GM12872 (cell line): ENCODE results near the gene CDH23.

Experiments
- TF ChIP-seq, protein P1 (sequence below): IDR thresholded peaks from 3 replicates; pipeline ENCODE4 v1.5.1; 2011; ENCODE audit warnings: low read depth, mild to moderate bottlenecking, low read length, moderate library complexity; ENCODE audit not compliant: insufficient read depth

Gene CDH23

DNA sequence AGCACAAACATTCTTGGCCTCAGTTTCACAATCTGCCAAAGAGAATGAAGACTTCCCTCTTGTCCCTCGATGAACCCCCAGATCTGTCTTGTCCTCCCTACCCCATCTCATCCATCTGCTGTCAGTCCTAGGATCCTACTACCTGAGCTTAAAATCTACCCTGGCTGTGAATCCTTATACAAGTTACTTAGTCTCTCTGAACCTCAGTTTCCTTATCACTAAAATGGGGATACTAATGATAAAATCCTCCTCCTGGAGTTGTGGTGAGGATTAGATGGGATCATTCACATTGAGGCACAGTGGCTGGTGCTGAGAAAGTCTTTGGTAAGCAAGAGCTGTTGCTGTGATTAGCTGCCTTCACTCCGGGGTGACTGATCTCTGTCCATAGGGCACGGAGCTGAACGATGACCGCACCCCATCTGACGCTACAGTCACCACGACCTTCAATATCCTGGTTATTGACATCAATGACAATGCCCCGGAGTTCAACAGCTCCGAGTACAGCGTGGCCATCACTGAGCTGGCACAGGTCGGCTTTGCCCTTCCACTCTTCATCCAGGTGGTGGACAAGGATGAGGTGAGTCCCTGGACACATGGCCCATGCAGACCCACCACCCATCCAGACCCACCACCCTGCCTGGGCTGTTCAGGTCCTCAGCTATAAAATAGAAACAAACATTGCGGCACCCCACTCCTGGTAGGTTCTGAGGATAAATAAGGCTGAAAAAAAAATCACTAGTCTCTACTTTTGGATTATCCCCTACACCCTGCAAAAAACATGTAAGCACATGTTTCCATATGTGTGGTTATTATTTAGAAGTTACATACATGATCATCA, 220.3 kb downstream of the CDH23 start:
- TF ChIP-seq, protein P1, sequence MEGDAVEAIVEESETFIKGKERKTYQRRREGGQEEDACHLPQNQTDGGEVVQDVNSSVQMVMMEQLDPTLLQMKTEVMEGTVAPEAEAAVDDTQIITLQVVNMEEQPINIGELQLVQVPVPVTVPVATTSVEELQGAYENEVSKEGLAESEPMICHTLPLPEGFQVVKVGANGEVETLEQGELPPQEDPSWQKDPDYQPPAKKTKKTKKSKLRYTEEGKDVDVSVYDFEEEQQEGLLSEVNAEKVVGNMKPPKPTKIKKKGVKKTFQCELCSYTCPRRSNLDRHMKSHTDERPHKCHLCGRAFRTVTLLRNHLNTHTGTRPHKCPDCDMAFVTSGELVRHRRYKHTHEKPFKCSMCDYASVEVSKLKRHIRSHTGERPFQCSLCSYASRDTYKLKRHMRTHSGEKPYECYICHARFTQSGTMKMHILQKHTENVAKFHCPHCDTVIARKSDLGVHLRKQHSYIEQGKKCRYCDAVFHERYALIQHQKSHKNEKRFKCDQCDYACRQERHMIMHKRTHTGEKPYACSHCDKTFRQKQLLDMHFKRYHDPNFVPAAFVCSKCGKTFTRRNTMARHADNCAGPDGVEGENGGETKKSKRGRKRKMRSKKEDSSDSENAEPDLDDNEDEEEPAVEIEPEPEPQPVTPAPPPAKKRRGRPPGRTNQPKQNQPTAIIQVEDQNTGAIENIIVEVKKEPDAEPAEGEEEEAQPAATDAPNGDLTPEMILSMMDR = no peak

DNA sequence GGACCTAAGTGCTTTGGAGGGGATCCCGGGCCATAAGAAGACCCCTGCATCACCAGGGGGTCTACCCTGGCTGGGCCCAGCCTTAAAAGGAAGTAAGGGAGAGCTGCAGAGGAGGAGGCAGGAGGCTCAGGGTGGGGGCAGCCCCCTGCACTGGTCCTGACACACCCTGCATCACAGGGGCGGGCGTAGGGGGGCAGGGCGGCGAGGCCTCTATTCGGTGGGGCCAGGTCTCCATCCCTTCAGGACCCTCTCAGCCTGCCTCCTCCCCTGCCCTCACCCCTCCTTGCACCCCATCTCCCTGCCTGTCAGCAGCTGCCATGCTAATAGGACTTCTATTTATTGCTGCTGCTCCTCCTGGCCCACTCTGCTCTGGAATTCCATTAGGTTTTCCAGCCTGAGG, 221.5 kb downstream of the CDH23 start:
- TF ChIP-seq, protein P1 = no peak

DNA sequence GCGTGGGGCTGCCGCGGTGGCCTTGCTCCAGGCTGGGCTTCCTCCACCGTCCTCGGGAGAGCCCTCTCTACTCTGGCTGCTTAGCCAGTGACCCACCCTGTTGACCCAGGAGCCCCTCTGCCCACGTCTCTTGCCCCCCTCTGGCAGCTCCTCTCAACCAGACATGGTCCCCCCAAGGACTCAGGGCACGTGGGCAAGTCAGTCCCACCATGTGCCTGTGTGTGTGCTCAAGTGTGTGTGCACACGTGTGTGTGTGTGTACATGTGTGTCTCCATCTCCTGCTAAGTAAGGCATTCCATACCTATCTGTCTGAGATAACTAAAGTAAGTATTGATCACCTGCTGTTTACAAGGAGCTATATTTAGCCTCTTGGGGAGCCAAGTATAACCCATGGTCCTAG, 221.9 kb downstream of the CDH23 start:
- TF ChIP-seq, protein P1 = no peak

DNA sequence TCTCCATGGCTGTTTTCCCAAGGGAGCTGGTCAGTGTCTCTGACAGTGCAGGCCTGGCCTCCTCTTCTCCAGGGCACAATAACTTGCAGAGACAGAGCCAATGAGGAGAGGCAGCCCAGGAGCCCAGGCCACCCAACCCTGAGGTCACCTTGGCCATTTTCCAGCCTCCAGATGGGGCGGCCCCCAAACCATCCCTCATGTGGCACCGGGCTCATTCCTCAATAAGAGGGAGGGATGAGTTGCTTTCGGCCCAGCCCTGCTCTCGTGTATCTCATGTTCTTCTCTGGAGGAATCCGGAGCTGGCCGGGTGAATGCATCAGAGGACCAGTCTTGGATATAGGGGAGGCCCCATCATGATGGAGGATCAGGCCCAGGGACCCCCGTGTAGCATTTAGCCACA, 223.9 kb downstream of the CDH23 start:
- TF ChIP-seq, protein P1 = no peak

DNA sequence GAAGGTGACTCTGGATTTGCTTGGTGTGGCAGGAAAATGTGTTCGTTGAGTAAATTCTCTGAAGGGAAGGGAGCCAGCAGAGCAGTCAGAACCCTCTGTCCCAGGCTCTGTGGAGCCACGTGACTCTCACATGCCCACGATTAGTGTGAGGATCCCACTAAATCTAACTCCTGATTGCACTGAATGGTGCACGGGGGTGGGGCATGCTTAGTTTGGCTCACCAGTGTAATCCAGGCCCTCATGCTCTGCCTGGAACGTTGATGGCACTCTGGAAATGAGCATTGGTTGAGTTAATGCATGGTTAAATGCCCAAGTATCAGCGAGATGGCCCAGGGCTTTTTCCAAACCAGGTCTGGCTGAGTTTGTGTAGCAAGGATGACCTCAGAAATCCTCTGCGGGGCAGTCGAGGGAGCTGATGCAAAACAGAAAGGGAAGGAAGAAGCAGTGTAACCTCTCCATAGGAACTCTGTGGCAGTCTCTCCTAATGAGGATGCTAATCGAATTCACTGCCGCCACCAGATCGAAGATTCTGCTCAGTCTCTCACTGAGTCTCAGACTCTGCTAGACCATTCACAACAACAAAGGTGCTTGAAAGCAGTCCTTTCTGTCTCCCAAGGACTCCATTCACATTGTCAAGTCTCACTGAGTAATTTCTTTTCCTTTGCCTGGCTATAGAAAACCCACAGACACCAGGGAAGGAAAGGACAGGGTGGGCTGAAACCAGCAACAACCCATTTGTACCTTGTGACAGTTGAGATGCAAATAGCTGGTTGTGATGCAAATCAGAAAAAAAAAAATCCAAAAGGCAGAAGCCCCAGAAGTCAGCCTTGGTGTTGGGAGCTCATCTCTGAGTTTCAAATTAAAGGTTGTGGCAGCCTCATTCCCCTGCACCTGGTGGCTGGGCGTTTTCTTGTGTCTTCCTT, 224.8 kb downstream of the CDH23 start:
- TF ChIP-seq, protein P1 = no peak

DNA sequence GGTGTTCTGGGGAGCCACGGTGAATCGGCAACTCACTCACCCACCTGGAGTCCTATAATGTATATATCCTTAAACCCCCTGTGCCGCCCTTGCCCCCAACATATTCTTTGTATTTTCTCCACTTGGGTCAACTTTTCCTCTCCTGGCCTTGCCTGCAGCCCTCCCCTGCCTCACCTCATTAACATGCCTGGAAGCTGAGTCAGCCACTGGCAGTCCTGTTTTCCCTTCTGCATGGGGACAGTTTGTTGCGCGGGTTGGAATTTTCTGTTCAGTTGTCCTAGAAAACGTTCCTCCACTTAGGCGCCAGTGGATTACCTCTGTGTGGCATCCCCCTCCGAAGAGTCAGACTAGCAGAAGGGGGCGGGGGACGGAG, 225.4 kb downstream of the CDH23 start:
- TF ChIP-seq, protein P1 = no peak

DNA sequence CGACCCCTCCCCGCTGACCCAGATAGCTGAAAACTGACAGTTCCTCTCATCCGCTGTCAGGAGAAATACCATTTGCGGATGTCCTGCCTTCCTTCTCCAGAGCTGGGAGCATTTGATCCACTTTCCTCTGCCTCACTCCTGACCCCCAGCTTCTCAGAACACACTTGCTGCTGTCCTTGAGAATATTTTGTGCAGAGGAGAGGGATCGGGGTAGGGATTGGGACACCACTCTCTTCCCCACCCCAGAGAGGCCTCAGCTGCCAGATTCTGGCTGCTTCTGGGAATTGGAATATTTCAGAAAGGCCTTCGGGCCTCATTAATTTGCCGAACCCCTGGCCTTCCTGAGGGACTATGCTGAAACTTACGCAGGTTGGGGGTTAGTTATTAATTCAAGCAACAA, 225.9 kb downstream of the CDH23 start:
- TF ChIP-seq, protein P1 = no peak
